Stimulated activated naive CD4-positive, alpha-beta T cell treated with Interleukin-2 at 50 U/mL for 16 hours (primary cell): ENCODE results near the gene DBX1.

Experiments used
- DNase-seq: peaks from one replicate; lab custom pipeline; 2025; lab: John Stamatoyannopoulos, UW

Gene DBX1

GRCh38 chr11:20120134-20120925 lies 39.9 kb downstream of the DBX1 start:
- no peak for DNase-seq

- no peak for DNase-seq
Measured at GRCh38 chr11:20119315-20119714, 41.0 kb downstream of the DBX1 start.

GRCh38 chr11:20118209-20118608 lies 42.1 kb downstream of the DBX1 start:
- no peak for DNase-seq

- DNase-seq: no peak
Measured at GRCh38 chr11:20117291-20117690, 43.0 kb downstream of the DBX1 start.

- no peak for DNase-seq
Measured at GRCh38 chr11:20116825-20117224, 43.5 kb downstream of the DBX1 start.

GRCh38 chr11:20114588-20114987 lies 45.7 kb downstream of the DBX1 start:
- DNase-seq: no peak

- DNase-seq: no peak
Measured at GRCh38 chr11:20113149-20113438, 47.2 kb downstream of the DBX1 start.

GRCh38 chr11:20112291-20113148 lies 47.8 kb downstream of the DBX1 start:
- DNase-seq: no peak

GRCh38 chr11:20111871-20112270 lies 48.4 kb downstream of the DBX1 start:
- DNase-seq: no peak

GRCh38 chr11:20110908-20111669 lies 49.2 kb downstream of the DBX1 start:
- peak; percentile 15 for DNase-seq

GRCh38 chr11:20109731-20110445 lies 50.4 kb downstream of the DBX1 start:
- DNase-seq: no peak
